ENCODE data around the gene STAT1.

Gene STAT1

DNA sequence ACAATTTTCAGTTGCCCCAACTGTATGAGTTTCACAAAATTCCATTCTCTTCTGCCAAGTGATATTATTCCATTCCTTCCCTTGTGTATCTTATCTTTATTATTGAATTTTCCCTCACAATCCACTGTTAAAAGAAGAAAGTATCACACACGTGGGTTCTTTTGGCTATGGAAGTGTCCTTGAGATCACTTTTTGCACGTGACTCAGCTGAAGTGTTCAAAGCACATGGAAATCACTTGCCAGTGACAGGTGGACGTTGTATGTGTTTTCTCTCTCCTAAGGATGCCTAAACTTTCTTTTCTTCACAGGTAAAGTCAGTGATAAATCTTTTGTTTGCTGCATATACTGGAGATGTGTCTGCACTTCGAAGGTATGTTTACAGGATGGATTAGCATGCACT, 60.7 kb downstream of the STAT1 start:
- H3K4me3 ChIP-seq (IDR thresholded peaks at IDR 0.05; ENCODE audit: insufficient read depth, low read depth, low read length), result no peak overlapping the region
- H3K4me1 ChIP-seq (ENCODE audit: low read depth, poor library complexity, severe bottlenecking), result peaks cover under 1% of the 10 kb centered on the region
- TF ChIP-seq, protein P1, sequence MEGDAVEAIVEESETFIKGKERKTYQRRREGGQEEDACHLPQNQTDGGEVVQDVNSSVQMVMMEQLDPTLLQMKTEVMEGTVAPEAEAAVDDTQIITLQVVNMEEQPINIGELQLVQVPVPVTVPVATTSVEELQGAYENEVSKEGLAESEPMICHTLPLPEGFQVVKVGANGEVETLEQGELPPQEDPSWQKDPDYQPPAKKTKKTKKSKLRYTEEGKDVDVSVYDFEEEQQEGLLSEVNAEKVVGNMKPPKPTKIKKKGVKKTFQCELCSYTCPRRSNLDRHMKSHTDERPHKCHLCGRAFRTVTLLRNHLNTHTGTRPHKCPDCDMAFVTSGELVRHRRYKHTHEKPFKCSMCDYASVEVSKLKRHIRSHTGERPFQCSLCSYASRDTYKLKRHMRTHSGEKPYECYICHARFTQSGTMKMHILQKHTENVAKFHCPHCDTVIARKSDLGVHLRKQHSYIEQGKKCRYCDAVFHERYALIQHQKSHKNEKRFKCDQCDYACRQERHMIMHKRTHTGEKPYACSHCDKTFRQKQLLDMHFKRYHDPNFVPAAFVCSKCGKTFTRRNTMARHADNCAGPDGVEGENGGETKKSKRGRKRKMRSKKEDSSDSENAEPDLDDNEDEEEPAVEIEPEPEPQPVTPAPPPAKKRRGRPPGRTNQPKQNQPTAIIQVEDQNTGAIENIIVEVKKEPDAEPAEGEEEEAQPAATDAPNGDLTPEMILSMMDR (conservative IDR thresholded peaks at IDR 0.05; ENCODE audit: low read depth, low read length), result no peak
- no peak overlapping the region for H3K27ac ChIP-seq
- no peaks in the 10 kb centered on the region for H3K27me3 ChIP-seq (ENCODE audit: insufficient read depth, low read depth)
- H3K4me2 ChIP-seq, result no peak overlapping the region
- H2AFZ ChIP-seq (ENCODE audit: low read depth), result no peak overlapping the region
- H3K9ac ChIP-seq, result no peak overlapping the region
- no peaks in the 10 kb centered on the region for H3K36me3 ChIP-seq (ENCODE audit: insufficient read depth)
- no peaks in the 10 kb centered on the region for H4K20me1 ChIP-seq (ENCODE audit: insufficient read depth)
- no peaks in the 10 kb centered on the region for H3K79me2 ChIP-seq (ENCODE audit: insufficient read depth, low read depth)

DNA sequence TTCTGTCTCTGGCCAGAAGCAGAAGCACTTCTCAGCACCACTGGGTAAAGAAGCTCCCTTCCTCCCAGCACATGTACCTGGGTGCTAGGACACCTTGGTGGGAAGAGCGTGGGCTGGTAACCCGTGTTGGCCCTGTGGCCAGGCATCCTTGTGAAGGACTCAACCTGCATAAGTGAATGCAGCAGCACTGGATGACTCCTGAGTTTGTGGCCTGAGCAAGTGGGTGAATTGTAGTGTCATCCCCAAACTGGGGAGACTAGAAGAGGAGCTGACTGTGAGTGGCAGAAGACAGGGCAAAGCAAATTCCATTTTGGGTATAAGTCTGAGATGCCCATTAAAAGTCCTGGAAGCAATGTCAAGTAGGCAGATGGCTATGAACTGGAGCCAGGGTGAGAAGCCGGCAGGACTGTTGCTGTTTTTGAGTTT, 63.4 kb downstream of the STAT1 start:
- Histone ChIP-seq H3K36me3 (ENCODE audit: insufficient read depth) (no peaks in the 10 kb centered on the region), H3K4me1 (ENCODE audit: low read depth, poor library complexity, severe bottlenecking) (peaks cover 18% of the 10 kb centered on the region), H4K20me1 (ENCODE audit: insufficient read depth) (no peaks in the 10 kb centered on the region), H2AFZ (ENCODE audit: low read depth) (no peak overlapping the region), H3K27ac (no peak overlapping the region), H3K27me3 (ENCODE audit: insufficient read depth, low read depth) (no peaks in the 10 kb centered on the region), H3K4me2 (no peak overlapping the region), H3K79me2 (ENCODE audit: insufficient read depth, low read depth) (no peaks in the 10 kb centered on the region), H3K9ac (no peak overlapping the region), H3K4me3 (IDR thresholded peaks at IDR 0.05; ENCODE audit: insufficient read depth, low read depth, low read length) (no peak overlapping the region)
- TF ChIP-seq, protein P1 (conservative IDR thresholded peaks at IDR 0.05; ENCODE audit: low read depth, low read length), result no peak

DNA sequence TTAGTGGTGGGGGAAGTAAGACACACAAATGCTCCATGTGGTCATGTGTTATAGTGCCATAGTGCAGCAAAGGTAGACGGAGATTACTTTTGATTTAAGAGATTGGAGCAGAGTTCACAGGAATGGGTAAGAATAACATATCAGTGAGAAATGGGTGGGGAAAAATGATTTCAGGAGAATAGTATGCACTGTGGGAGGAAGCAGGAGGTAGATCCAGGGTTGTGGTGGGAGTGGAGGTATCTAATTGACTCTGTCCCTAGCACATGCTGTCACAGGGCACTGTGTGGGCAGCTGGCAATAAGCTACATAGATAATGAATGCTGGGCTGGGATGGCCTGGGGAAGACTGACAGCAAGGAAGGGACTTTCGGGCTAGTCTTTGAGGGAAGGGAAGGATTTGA, 65.3 kb downstream of the STAT1 start:
- Histone ChIP-seq H3K4me1 (ENCODE audit: low read depth, poor library complexity, severe bottlenecking) (peaks cover 18% of the 10 kb centered on the region), H3K27me3 (ENCODE audit: insufficient read depth, low read depth) (no peaks in the 10 kb centered on the region), H2AFZ (ENCODE audit: low read depth) (no peak overlapping the region), H3K4me3 (IDR thresholded peaks at IDR 0.05; ENCODE audit: insufficient read depth, low read depth, low read length) (no peak overlapping the region), H3K79me2 (ENCODE audit: insufficient read depth, low read depth) (no peaks in the 10 kb centered on the region), H3K27ac (no peak overlapping the region), H3K36me3 (ENCODE audit: insufficient read depth) (no peaks in the 10 kb centered on the region), H3K9ac (no peak overlapping the region), H4K20me1 (ENCODE audit: insufficient read depth) (no peaks in the 10 kb centered on the region), H3K4me2 (no peak overlapping the region)
- TF ChIP-seq, protein P1 (conservative IDR thresholded peaks at IDR 0.05; ENCODE audit: low read depth, low read length), result no peak

DNA sequence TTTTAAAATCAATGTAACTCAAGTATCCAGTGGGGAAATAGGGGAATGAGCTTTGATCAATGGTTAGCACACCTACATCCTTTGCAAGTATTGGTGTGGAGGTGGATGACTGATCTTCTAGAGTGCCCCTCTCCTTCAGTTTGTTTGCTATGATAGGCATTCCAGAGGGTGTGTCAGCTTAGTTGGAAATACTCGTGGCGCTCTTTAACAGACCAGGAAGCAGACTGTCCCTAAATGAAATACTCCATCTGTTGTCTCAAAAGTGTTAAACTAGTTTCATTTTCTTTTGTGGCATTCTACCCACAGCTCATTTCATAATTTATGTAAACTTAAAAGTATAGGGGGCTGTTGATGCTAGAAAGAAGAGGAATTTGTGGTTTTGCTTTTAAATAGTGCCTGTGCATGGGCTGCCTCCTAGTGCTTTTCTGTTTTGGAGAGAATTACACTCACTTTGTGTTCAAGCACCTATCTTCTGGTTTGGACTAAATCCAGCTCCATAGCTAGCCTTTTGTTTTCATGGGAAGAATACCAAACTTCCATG, 66.2 kb downstream of the STAT1 start:
- Histone ChIP-seq H3K27me3 (ENCODE audit: insufficient read depth, low read depth) (no peaks in the 10 kb centered on the region), H3K4me1 (ENCODE audit: low read depth, poor library complexity, severe bottlenecking) (peaks cover 18% of the 10 kb centered on the region), H3K79me2 (ENCODE audit: insufficient read depth, low read depth) (no peaks in the 10 kb centered on the region), H3K4me3 (IDR thresholded peaks at IDR 0.05; ENCODE audit: insufficient read depth, low read depth, low read length) (no peak overlapping the region), H3K36me3 (ENCODE audit: insufficient read depth) (no peaks in the 10 kb centered on the region), H3K4me2 (no peak overlapping the region; the same call in 1 of the 2 replicates), H3K27ac (no peak overlapping the region), H4K20me1 (ENCODE audit: insufficient read depth) (no peaks in the 10 kb centered on the region), H2AFZ (ENCODE audit: low read depth) (no peak overlapping the region), H3K9ac (no peak overlapping the region)
- TF ChIP-seq, protein P1 (conservative IDR thresholded peaks at IDR 0.05; ENCODE audit: low read depth, low read length), result no peak
